ENCODE results near the gene TIAM1. TPM values are rescaled to one million over a fixed set of nuclear protein-coding genes. Genes with fewer than 3 reads are reported as not detected.

The TIAM1 gene
- total and polyA plus RNA-seq, 2 of the 8 experiments (the other 6 are each of a cell fraction or from before 2014, with no cell fraction given) = 10.1 to 30.7 TPM

GRCh38 chr21:31158789-31159581 lies 185.1 kb downstream of the TIAM1 start (continued):
- no peak for TF ChIP-seq SIRT6 (IDR thresholded peaks at IDR 0.05; ENCODE audit: low read length)
